ENCODE results near the gene SRSF4. TPM values are rescaled to one million over a fixed set of nuclear protein-coding genes. Genes with fewer than 3 reads are reported as not detected.

SRSF4 gene
- total RNA-seq, 4 donors from 2014 or later: 82.7 to 112 (median 96.8) TPM

GRCh38 chr1:29202053-29202452 is 20.4 kb upstream of the SRSF4 start:
- H3K27ac ChIP-seq: peak overlapping the region; percentile 75 to 89 (median 78)
- ATAC-seq: no peak
- H3K4me1 ChIP-seq: peaks cover 3 to 12% (median 10%) of the 10 kb centered on the region in 3 donors
- no peak overlapping the region for H3K4me3 ChIP-seq
- H3K27me3 ChIP-seq: no peaks in the 10 kb centered on the region
- H3K9me3 ChIP-seq: no peaks in the 10 kb centered on the region
- 60% methylated on average over 1 of the region's 1 CpG; no CpG with 5 or more reads in 1 of the 2 donors for WGBS, 2 donors (ENCODE audit: low coverage in 1 of 2)
- peaks cover 0 to 86% of the 10 kb centered on the region in 2 donors for H3K36me3 ChIP-seq
- TF ChIP-seq CTCF (IDR thresholded peaks at IDR 0.05) (no peak), EP300 (IDR thresholded peaks at IDR 0.05) (no peak), POLR2AphosphoS5 (IDR thresholded peaks at IDR 0.05) (no peak)

- Histone ChIP-seq H3K27ac (peak overlapping the region in 3 of 4 donors; percentile 75 to 89 (median 76)), H3K27me3 (no peaks in the 10 kb centered on the region), H3K4me1 (peaks cover 3 to 12% (median 10%) of the 10 kb centered on the region in 3 donors), H3K36me3 (peaks cover 0 to 86% of the 10 kb centered on the region in 2 donors), H3K4me3 (no peak overlapping the region), H3K9me3 (no peaks in the 10 kb centered on the region)
- ATAC-seq: no peak
- WGBS, 2 donors (ENCODE audit: low coverage in 1 of 2): 90 to 95% methylated on average over 2 to 6 of the region's 6 CpGs
- TF ChIP-seq EP300 (IDR thresholded peaks at IDR 0.05) (no peak), CTCF (IDR thresholded peaks at IDR 0.05) (no peak), POLR2A (IDR thresholded peaks at IDR 0.05) (no peak), POLR2AphosphoS5 (IDR thresholded peaks at IDR 0.05) (no peak)
Observed at GRCh38 chr1:29201595-29202051, 19.9 kb upstream of the SRSF4 start.

- 86% methylated on average over 5 of the region's 5 CpGs; no CpG with 5 or more reads in 1 of the 2 donors for WGBS, 2 donors (ENCODE audit: low coverage in 1 of 2)
- Histone ChIP-seq H3K27me3 (no peaks in the 10 kb centered on the region), H3K9me3 (no peaks in the 10 kb centered on the region), H3K4me1 (peaks cover 3 to 12% (median 10%) of the 10 kb centered on the region in 3 donors), H3K4me3 (no peak overlapping the region), H3K27ac (peak overlapping the region in 1 of 4 donors; percentile 76), H3K36me3 (peaks cover 0 to 86% of the 10 kb centered on the region in 2 donors)
- ATAC-seq: no peak
- TF ChIP-seq EP300 (IDR thresholded peaks at IDR 0.05): no peak
- no peak for TF ChIP-seq POLR2A (IDR thresholded peaks at IDR 0.05)
- TF ChIP-seq CTCF (IDR thresholded peaks at IDR 0.05): no peak
- no peak for TF ChIP-seq POLR2AphosphoS5 (IDR thresholded peaks at IDR 0.05)
Observed at GRCh38 chr1:29200906-29201594, 19.4 kb upstream of the SRSF4 start.

- TF ChIP-seq POLR2AphosphoS5 (IDR thresholded peaks at IDR 0.05) (no peak), EP300 (IDR thresholded peaks at IDR 0.05) (no peak), POLR2A (IDR thresholded peaks at IDR 0.05) (no peak), CTCF (IDR thresholded peaks at IDR 0.05) (no peak)
- no peak for ATAC-seq
- Histone ChIP-seq H3K36me3 (peaks cover 0 to 90% of the 10 kb centered on the region in 2 donors), H3K9me3 (no peaks in the 10 kb centered on the region), H3K27ac (no peak overlapping the region), H3K4me3 (no peak overlapping the region), H3K4me1 (peaks cover 3 to 12% (median 10%) of the 10 kb centered on the region in 3 donors), H3K27me3 (no peaks in the 10 kb centered on the region)
- 89 to 91% methylated on average over 3 to 8 of the region's 12 CpGs for WGBS, 2 donors (ENCODE audit: low coverage in 1 of 2)
Observed at GRCh38 chr1:29197993-29198392, 16.3 kb upstream of the SRSF4 start.

- Histone ChIP-seq H3K9me3 (no peaks in the 10 kb centered on the region), H3K27ac (no peak overlapping the region), H3K36me3 (peaks cover 0 to 94% of the 10 kb centered on the region in 2 donors), H3K4me3 (no peak overlapping the region), H3K27me3 (no peaks in the 10 kb centered on the region), H3K4me1 (peaks cover 3 to 10% (median 8%) of the 10 kb centered on the region in 3 donors)
- no peak for ATAC-seq
- WGBS, 2 donors (ENCODE audit: low coverage in 1 of 2): 72% methylated on average over 2 of the region's 2 CpGs; no CpG with 5 or more reads in 1 of the 2 donors
- peak in 1 of 4 experiments; percentile 29 for TF ChIP-seq CTCF (IDR thresholded peaks at IDR 0.05)
- no peak for TF ChIP-seq POLR2A (IDR thresholded peaks at IDR 0.05)
Observed at GRCh38 chr1:29197590-29197924, 15.9 kb upstream of the SRSF4 start.

Data from gastroesophageal sphincter (tissue), 4 donors.